HCT116 (cell line): ENCODE data around the gene NTRK3.

ENCODE experiments used
- CBX3 ChIP-seq: IDR thresholded peaks from 2 replicates; pipeline ENCODE4 v1.6.1; 2012; ENCODE audit warnings: low read depth
- EGR1 ChIP-seq: IDR thresholded peaks from 2 replicates; pipeline ENCODE4 v1.6.1; 2012; ENCODE audit warnings: low read depth
- ELF1 ChIP-seq: IDR thresholded peaks from 2 replicates; pipeline ENCODE4 v1.6.1; 2012; ENCODE audit warnings: low read depth, borderline replicate concordance
- EZH2 ChIP-seq: fragments of 200-600 bp; sonication (generic); IDR thresholded peaks from 2 replicates; pipeline ENCODE4 v1.6.1; 2017; ENCODE audit warnings: antibody characterized with exemption, mixed run types
- EZH2phosphoT487 ChIP-seq: fragments of 200-600 bp; IDR thresholded peaks from 2 replicates; pipeline ENCODE4 v1.6.1; 2018; ENCODE audit warnings: antibody characterized with exemption, borderline replicate concordance
- JUND ChIP-seq: IDR thresholded peaks from 2 replicates; pipeline ENCODE4 v1.6.1; 2012
- POLR2A ChIP-seq: IDR thresholded peaks from 2 replicates; pipeline ENCODE4 v1.7.0; 2011; ENCODE audit warnings: borderline replicate concordance; ENCODE audit not compliant: insufficient read depth, insufficient read length; ENCODE audit errors: extremely low read depth
- POLR2AphosphoS5 ChIP-seq: IDR thresholded peaks from 2 replicates; pipeline ENCODE4 v1.6.1; 2011; ENCODE audit warnings: mild to moderate bottlenecking, low read depth, low read length, moderate library complexity
- RAD21 ChIP-seq: IDR thresholded peaks from 2 replicates; pipeline ENCODE4 v1.6.1; 2012; ENCODE audit warnings: low read depth, mild to moderate bottlenecking
- SP1 ChIP-seq: IDR thresholded peaks from 2 replicates; pipeline ENCODE4 v1.6.1; 2012; ENCODE audit warnings: low read depth
- ZNF274 ChIP-seq: fragments of 200-500 bp; sonication (Bioruptor generic); IDR thresholded peaks from 2 replicates; pipeline ENCODE4 v1.6.1; 2014; ENCODE audit warnings: mild to moderate bottlenecking, low read depth, low read length, inconsistent platforms
- TF ChIP-seq, protein P1 (sequence below), 3 experiments: fragments of 200-600 bp in 1 of 3; sonication (generic) in 1 of 3; IDR thresholded peaks in 2 of 3; conservative IDR thresholded peaks in 1 of 3; 2 replicates each; pipeline ENCODE4 v1.5.1; 2012 to 2017; ENCODE audit warnings: low read depth in 2 of 3, low read length in 2 of 3, antibody characterized with exemption in 1 of 3, borderline replicate concordance in 1 of 3, control low read depth in 1 of 3, mild to moderate bottlenecking in 1 of 3, mixed read lengths in 1 of 3, mixed run types in 1 of 3, moderate library complexity in 1 of 3; ENCODE audit not compliant: insufficient read depth in 1 of 3
- TF ChIP-seq, protein P2 (sequence below): IDR thresholded peaks from 2 replicates; pipeline ENCODE4 v1.6.1; 2011; ENCODE audit warnings: mild to moderate bottlenecking, low read length, moderate library complexity; ENCODE audit not compliant: insufficient replicate concordance; ENCODE audit errors: extremely low read depth

GRCh38 chr15:88089731-88090130 lies 166.8 kb downstream of the NTRK3 start:
- TF ChIP-seq POLR2A = no peak
- no peak for TF ChIP-seq RAD21
- TF ChIP-seq JUND = no peak
- TF ChIP-seq, protein P1, sequence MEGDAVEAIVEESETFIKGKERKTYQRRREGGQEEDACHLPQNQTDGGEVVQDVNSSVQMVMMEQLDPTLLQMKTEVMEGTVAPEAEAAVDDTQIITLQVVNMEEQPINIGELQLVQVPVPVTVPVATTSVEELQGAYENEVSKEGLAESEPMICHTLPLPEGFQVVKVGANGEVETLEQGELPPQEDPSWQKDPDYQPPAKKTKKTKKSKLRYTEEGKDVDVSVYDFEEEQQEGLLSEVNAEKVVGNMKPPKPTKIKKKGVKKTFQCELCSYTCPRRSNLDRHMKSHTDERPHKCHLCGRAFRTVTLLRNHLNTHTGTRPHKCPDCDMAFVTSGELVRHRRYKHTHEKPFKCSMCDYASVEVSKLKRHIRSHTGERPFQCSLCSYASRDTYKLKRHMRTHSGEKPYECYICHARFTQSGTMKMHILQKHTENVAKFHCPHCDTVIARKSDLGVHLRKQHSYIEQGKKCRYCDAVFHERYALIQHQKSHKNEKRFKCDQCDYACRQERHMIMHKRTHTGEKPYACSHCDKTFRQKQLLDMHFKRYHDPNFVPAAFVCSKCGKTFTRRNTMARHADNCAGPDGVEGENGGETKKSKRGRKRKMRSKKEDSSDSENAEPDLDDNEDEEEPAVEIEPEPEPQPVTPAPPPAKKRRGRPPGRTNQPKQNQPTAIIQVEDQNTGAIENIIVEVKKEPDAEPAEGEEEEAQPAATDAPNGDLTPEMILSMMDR (IDR thresholded peaks at IDR 0.05 in 2 of 3, conservative IDR thresholded peaks at IDR 0.05 in 1 of 3; ENCODE audit: borderline replicate concordance in 1 of 3, insufficient read depth in 1 of 3, low read depth in 2 of 3, low read length in 2 of 3) = no peak
- no peak for TF ChIP-seq POLR2AphosphoS5
- TF ChIP-seq EGR1 = no peak
- no peak for TF ChIP-seq EZH2
- TF ChIP-seq EZH2phosphoT487 = no peak
- TF ChIP-seq ZNF274 = no peak
- TF ChIP-seq, protein P2, sequence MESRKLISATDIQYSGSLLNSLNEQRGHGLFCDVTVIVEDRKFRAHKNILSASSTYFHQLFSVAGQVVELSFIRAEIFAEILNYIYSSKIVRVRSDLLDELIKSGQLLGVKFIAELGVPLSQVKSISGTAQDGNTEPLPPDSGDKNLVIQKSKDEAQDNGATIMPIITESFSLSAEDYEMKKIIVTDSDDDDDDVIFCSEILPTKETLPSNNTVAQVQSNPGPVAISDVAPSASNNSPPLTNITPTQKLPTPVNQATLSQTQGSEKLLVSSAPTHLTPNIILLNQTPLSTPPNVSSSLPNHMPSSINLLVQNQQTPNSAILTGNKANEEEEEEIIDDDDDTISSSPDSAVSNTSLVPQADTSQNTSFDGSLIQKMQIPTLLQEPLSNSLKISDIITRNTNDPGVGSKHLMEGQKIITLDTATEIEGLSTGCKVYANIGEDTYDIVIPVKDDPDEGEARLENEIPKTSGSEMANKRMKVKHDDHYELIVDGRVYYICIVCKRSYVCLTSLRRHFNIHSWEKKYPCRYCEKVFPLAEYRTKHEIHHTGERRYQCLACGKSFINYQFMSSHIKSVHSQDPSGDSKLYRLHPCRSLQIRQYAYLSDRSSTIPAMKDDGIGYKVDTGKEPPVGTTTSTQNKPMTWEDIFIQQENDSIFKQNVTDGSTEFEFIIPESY = no peak
- TF ChIP-seq ELF1 = no peak
- TF ChIP-seq SP1 = no peak
- no peak for TF ChIP-seq CBX3
